NCI-H82 treated with DMSO at 0.1 percent for 48 hours (cell line): ENCODE measurements around the gene TSC2.
"Not testable (repeated sequence)": the region's sequence is repeated elsewhere in the genome, so short reads cannot be mapped to it uniquely, and the experiment has no call there.

ENCODE experiments used
- DNase-seq: peaks from one replicate; lab custom pipeline; 2025; ENCODE audit not compliant: unreplicated experiment; lab: John Stamatoyannopoulos, UW

The TSC2 gene

GRCh38 chr16:2030036-2030435 lies 17.7 kb upstream of the TSC2 start:
- no peak for DNase-seq

GRCh38 chr16:2031081-2031577 lies 16.7 kb upstream of the TSC2 start:
- no peak for DNase-seq

GRCh38 chr16:2032285-2033056 lies 15.3 kb upstream of the TSC2 start:
- no peak for DNase-seq

- DNase-seq, result no peak
Measured at GRCh38 chr16:2033057-2033908, 14.5 kb upstream of the TSC2 start.

- DNase-seq, result not testable (repeated sequence)
Measured at GRCh38 chr16:2033909-2034695, 13.7 kb upstream of the TSC2 start.

- no peak for DNase-seq
Measured at GRCh38 chr16:2034696-2035430, 12.9 kb upstream of the TSC2 start.

GRCh38 chr16:2035431-2036199 lies 12.2 kb upstream of the TSC2 start:
- DNase-seq, result no peak

GRCh38 chr16:2036200-2036966 lies 11.4 kb upstream of the TSC2 start:
- DNase-seq, result no peak

GRCh38 chr16:2037115-2037514 lies 10.7 kb upstream of the TSC2 start:
- DNase-seq, result no peak

GRCh38 chr16:2037647-2038381 lies 10.0 kb upstream of the TSC2 start:
- DNase-seq, result no peak

- DNase-seq, result no peak
Measured at GRCh38 chr16:2038382-2039231, 9.2 kb upstream of the TSC2 start.

- DNase-seq, result no peak
Measured at GRCh38 chr16:2039274-2040031, 8.3 kb upstream of the TSC2 start.

GRCh38 chr16:2040041-2040786 lies 7.6 kb upstream of the TSC2 start:
- no peak for DNase-seq

- DNase-seq, result no peak
Measured at GRCh38 chr16:2040787-2041522, 6.8 kb upstream of the TSC2 start.
